H1 (cell line): ENCODE measurements around the gene NR2F2. TPM values are rescaled to one million over a fixed set of nuclear protein-coding genes. Genes with fewer than 3 reads are reported as not detected.

ENCODE experiments used
- BRCA1 ChIP-seq: IDR thresholded peaks from 2 replicates; pipeline ENCODE4 v1.6.1; 2012; ENCODE audit warnings: low read depth, low read length, improper control_type of control experiment
- CBX8 ChIP-seq: fragments of 300-800, 300-1000 bp; sonication (generic); IDR thresholded peaks from 2 replicates; pipeline ENCODE4 v1.7.1; 2016; ENCODE audit warnings: low read depth, low read length, borderline replicate concordance
- CEBPB ChIP-seq: IDR thresholded peaks from 2 replicates; pipeline ENCODE4 v1.6.1; 2012; ENCODE audit warnings: low read depth, low read length
- CTBP2 ChIP-seq: IDR thresholded peaks from 2 replicates; pipeline ENCODE4 v1.7.0; 2011; ENCODE audit warnings: borderline replicate concordance, mild to moderate bottlenecking, moderate library complexity, mixed read lengths, low read length; ENCODE audit not compliant: insufficient read depth, insufficient read length
- EGR1 ChIP-seq: IDR thresholded peaks from 2 replicates; pipeline ENCODE4 v1.6.1; 2011; ENCODE audit warnings: low read depth, low read length, borderline replicate concordance
- EP300 ChIP-seq, 2 experiments: IDR thresholded peaks; 1 replicate in 1 of 2; 2 replicates in 1 of 2; pipeline ENCODE4 v1.6.1; 2011 to 2012; ENCODE audit warnings: low read depth in 2 of 2, low read length in 2 of 2, mild to moderate bottlenecking in 2 of 2, borderline replicate concordance in 1 of 2, inconsistent platforms in 1 of 2, moderate library complexity in 1 of 2
- GTF2F1 ChIP-seq: IDR thresholded peaks from 2 replicates; pipeline ENCODE4 v1.6.1; 2012; ENCODE audit warnings: low read depth, low read length, improper control_type of control experiment, borderline replicate concordance
- HDAC2 ChIP-seq, 2 experiments: fragments of 300-600 bp in 1 of 2; sonication (generic) in 1 of 2; IDR thresholded peaks; 2 replicates each; pipeline ENCODE4 v1.6.1; 2011 to 2012; ENCODE audit warnings: low read depth in 2 of 2, low read length in 2 of 2, mild to moderate bottlenecking in 2 of 2, moderate library complexity in 2 of 2, borderline replicate concordance in 1 of 2, inconsistent platforms in 1 of 2
- HDAC6 ChIP-seq: IDR thresholded peaks from one replicate; pipeline ENCODE4 v1.7.1; 2012; ENCODE audit warnings: low read depth, mild to moderate bottlenecking, inconsistent platforms, low read length, moderate library complexity
- KDM5A ChIP-seq: fragments of 200-600 bp; IDR thresholded peaks from 2 replicates; pipeline ENCODE4 v1.7.1; 2012; ENCODE audit warnings: mild to moderate bottlenecking, low read length, inconsistent platforms, mixed read lengths
- RAD21 ChIP-seq, 2 experiments: IDR thresholded peaks in 1 of 2; conservative IDR thresholded peaks in 1 of 2; 2 replicates each; pipeline ENCODE4 v1.6.1; 2011; ENCODE audit warnings: low read depth in 2 of 2, low read length in 2 of 2, improper control_type of control experiment in 1 of 2, inconsistent platforms in 1 of 2, mild to moderate bottlenecking in 1 of 2, moderate library complexity in 1 of 2
- RFX5 ChIP-seq: IDR thresholded peaks from 2 replicates; pipeline ENCODE4 v1.6.1; 2011; ENCODE audit warnings: low read depth, low read length, improper control_type of control experiment, borderline replicate concordance
- RNF2 ChIP-seq: fragments of 200-900, 300-1000 bp; sonication (generic); IDR thresholded peaks from 2 replicates; pipeline ENCODE4 v1.7.1; 2016; ENCODE audit warnings: borderline replicate concordance, low read depth, mild to moderate bottlenecking, antibody characterized with exemption, low read length; ENCODE audit not compliant: poor library complexity, severe bottlenecking; ENCODE audit errors: missing control alignments
- SIX5 ChIP-seq: IDR thresholded peaks from 2 replicates; pipeline ENCODE4 v1.6.1; 2011; ENCODE audit warnings: mild to moderate bottlenecking, low read depth, low read length
- SP4 ChIP-seq: IDR thresholded peaks from 2 replicates; pipeline ENCODE4 v1.6.1; 2012; ENCODE audit warnings: low read length, inconsistent platforms
- SUZ12 ChIP-seq: fragments of 200-600 bp; sonication (generic); IDR thresholded peaks from 2 replicates; pipeline ENCODE4 v1.6.1; 2012; ENCODE audit warnings: mild to moderate bottlenecking, inconsistent platforms, low read length, moderate library complexity, mixed read lengths
- TAF1 ChIP-seq: IDR thresholded peaks from 2 replicates; pipeline ENCODE4 v1.6.1; 2011; ENCODE audit warnings: mild to moderate bottlenecking, low read depth, low read length
- TBP ChIP-seq: IDR thresholded peaks from 2 replicates; pipeline ENCODE4 v1.6.1; 2011; ENCODE audit warnings: low read depth, low read length, improper control_type of control experiment
- TCF12 ChIP-seq: IDR thresholded peaks from 2 replicates; pipeline ENCODE4 v1.6.1; 2011; ENCODE audit warnings: low read depth, mild to moderate bottlenecking, low read length
- ZNF274 ChIP-seq: IDR thresholded peaks from 2 replicates; pipeline ENCODE4 v1.7.0; 2012; ENCODE audit warnings: low read length, borderline replicate concordance; ENCODE audit errors: extremely low read depth
- polyA plus RNA-seq, 7 experiments: library from polyadenylated mRNA; depleted of rRNA in 3 of 7; stranded (reverse) in 5 of 7; unstranded in 2 of 7; fragments of >200 nt in 5 of 7; fragments of 200-250 nt in 2 of 7; gene quantifications; 1 replicate in 5 of 7; 2 replicates in 1 of 7; 4 replicates in 1 of 7; pipeline versions ENCODE4 v1.2.1 to v1.2.3, GENCODE V29; 2011 to 2013; ENCODE audit warnings: missing spikeins in 2 of 7, mixed read lengths in 2 of 7
- total RNA-seq: library from RNA; stranded (reverse); fragmentation: NEBNext Ultra II Directional; extraction: Animal tissue kit (Norgen Biotek cat#: 25700); gene quantifications from 2 replicates; pipeline ENCODE4 v1.2.1, GENCODE V29; 2021
- TF ChIP-seq, protein P1 (sequence below): IDR thresholded peaks from 2 replicates; pipeline ENCODE4 v1.6.1; 2012; ENCODE audit warnings: low read length, inconsistent platforms
- TF ChIP-seq, protein P2 (sequence below): IDR thresholded peaks from 2 replicates; pipeline ENCODE4 v1.6.1; 2012; ENCODE audit warnings: inconsistent platforms

The NR2F2 gene
- total and polyA plus RNA-seq, 2 of the 8 experiments (the other 6 are each of a cell fraction or from before 2014, with no cell fraction given) = 0.03 TPM; not detected in 1

DNA sequence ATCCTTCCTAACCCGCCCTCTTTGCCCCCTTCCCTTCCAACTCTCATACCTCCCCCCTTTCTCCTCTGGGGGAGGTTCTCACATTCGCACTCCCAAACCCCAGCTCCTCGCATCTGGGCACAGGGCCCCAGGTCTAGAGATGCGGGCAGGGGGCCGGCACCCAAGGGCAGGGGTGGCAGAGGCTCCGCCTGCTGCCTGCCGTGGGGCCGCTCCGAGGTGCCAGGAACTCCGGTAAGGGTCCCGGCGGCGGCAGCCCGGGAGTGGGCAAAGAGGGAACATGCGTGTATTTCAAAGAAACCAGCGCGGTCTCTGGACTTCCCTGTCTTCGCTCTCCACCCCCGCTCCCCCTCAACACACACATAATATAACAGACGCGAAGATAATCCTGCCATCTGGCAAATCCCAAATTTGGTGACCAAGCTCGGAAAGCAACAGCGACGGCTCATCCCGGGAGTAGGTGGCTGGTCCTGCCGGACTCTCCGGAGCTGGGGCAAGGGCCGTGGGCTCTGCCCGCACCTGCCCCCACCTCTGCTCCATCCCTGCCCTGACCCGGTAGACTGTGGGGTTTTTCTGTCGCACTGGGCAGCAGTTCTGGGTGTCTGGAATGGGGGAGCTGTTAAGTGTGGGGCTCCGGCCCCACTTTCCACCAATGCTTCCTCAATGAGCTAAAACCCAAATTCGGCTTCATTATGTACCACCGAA lies 31.0 kb downstream of the NR2F2 start (continued):
- TF ChIP-seq, protein P1, sequence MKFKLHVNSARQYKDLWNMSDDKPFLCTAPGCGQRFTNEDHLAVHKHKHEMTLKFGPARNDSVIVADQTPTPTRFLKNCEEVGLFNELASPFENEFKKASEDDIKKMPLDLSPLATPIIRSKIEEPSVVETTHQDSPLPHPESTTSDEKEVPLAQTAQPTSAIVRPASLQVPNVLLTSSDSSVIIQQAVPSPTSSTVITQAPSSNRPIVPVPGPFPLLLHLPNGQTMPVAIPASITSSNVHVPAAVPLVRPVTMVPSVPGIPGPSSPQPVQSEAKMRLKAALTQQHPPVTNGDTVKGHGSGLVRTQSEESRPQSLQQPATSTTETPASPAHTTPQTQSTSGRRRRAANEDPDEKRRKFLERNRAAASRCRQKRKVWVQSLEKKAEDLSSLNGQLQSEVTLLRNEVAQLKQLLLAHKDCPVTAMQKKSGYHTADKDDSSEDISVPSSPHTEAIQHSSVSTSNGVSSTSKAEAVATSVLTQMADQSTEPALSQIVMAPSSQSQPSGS = no peak
- peak; percentile 88 for TF ChIP-seq CTBP2
- TF ChIP-seq SP4 = no peak
- no peak for TF ChIP-seq RFX5
- TF ChIP-seq ZNF274 = no peak
- no peak for TF ChIP-seq HDAC6
- TF ChIP-seq SIX5 = no peak
- TF ChIP-seq RNF2 = peak; percentile 99
- TF ChIP-seq CBX8 = peak; percentile 82; the same call in 1 of the 2 replicates
- TF ChIP-seq BRCA1 = no peak
- no peak for TF ChIP-seq TBP
- TF ChIP-seq CEBPB = no peak
- TF ChIP-seq, protein P2, sequence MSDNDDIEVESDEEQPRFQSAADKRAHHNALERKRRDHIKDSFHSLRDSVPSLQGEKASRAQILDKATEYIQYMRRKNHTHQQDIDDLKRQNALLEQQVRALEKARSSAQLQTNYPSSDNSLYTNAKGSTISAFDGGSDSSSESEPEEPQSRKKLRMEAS = no peak
- no peak for TF ChIP-seq TAF1
- no peak for TF ChIP-seq RAD21 (IDR thresholded peaks at IDR 0.05 in 1 of 2, conservative IDR thresholded peaks at IDR 0.05 in 1 of 2; ENCODE audit: low read depth in 2 of 2, low read length in 2 of 2)
- no peak for TF ChIP-seq EP300 (IDR thresholded peaks at IDR 0.05; ENCODE audit: borderline replicate concordance in 1 of 2, low read depth in 2 of 2, low read length in 2 of 2)
- no peak for TF ChIP-seq KDM5A
- no peak for TF ChIP-seq TCF12
- no peak for TF ChIP-seq GTF2F1
- TF ChIP-seq EGR1 = 0 out of 2 replicates have a peak, but pooled peaks have one; percentile 40
- TF ChIP-seq HDAC2 (IDR thresholded peaks at IDR 0.05; ENCODE audit: borderline replicate concordance in 1 of 2, low read depth in 2 of 2, low read length in 2 of 2) = no peak
- TF ChIP-seq SUZ12 = peak; percentile 80
